HTR-8/SVneo (cell line): ENCODE measurements around the gene ADD1.
"Not testable (repeated sequence)": the region's sequence is repeated elsewhere in the genome, so short reads cannot be mapped to it uniquely, and the experiment has no call there.

Source experiments
- DNase-seq: peaks from one replicate; pipeline ENCODE4 v3.0.0; 2011; ENCODE audit warnings: low spot score, mixed read lengths; ENCODE audit not compliant: insufficient read length
- FAIRE-seq: peaks from 2 replicates; lab custom pipeline; 2011; peaks lifted over from hg19 to GRCh38; lab: Jason Lieb, UNC

The ADD1 gene

GRCh38 chr4:2930135-2930757, 86.6 kb downstream of the ADD1 start:
- DNase-seq, result no peak
- no peak for FAIRE-seq

- DNase-seq (no peak), FAIRE-seq (no peak)
These were observed 87.3 kb downstream of the ADD1 start for GRCh38 chr4:2930758-2931511.

- no peak for FAIRE-seq
- DNase-seq, result no peak
These were observed 88.1 kb downstream of the ADD1 start for GRCh38 chr4:2931512-2932301.

- DNase-seq (no peak), FAIRE-seq (no peak)
These were observed 88.8 kb downstream of the ADD1 start for GRCh38 chr4:2932321-2932950.

- DNase-seq, result no peak
- no peak for FAIRE-seq
These were observed 89.4 kb downstream of the ADD1 start for GRCh38 chr4:2932951-2933565.

GRCh38 chr4:2933566-2934076, 90.0 kb downstream of the ADD1 start:
- FAIRE-seq (no peak), DNase-seq (no peak)

GRCh38 chr4:2934077-2934812, 90.6 kb downstream of the ADD1 start:
- FAIRE-seq, result no peak
- DNase-seq, result no peak

GRCh38 chr4:2934813-2935761, 91.4 kb downstream of the ADD1 start:
- FAIRE-seq (peak; percentile 98), DNase-seq (peak; percentile 92)

GRCh38 chr4:2935762-2936743, 92.4 kb downstream of the ADD1 start:
- peak; percentile 60 for FAIRE-seq
- peak; percentile 53 for DNase-seq

GRCh38 chr4:2936773-2937145, 93.1 kb downstream of the ADD1 start:
- DNase-seq (no peak), FAIRE-seq (no peak)

- peak; percentile 93 for FAIRE-seq
- DNase-seq, result no peak
These were observed 93.7 kb downstream of the ADD1 start for GRCh38 chr4:2937146-2937857.

- FAIRE-seq, result no peak
- DNase-seq, result no peak
These were observed 94.3 kb downstream of the ADD1 start for GRCh38 chr4:2937986-2938385.

- not testable (repeated sequence) for DNase-seq, FAIRE-seq
These were observed 94.8 kb downstream of the ADD1 start for GRCh38 chr4:2938411-2938810.

GRCh38 chr4:2938906-2939305, 95.3 kb downstream of the ADD1 start:
- no peak for FAIRE-seq
- no peak for DNase-seq

- no peak for DNase-seq
- no peak for FAIRE-seq
These were observed 96.0 kb downstream of the ADD1 start for GRCh38 chr4:2939383-2940243.
